Measurements from ENCODE around the gene MTG2. TPM values are rescaled to one million over a fixed set of nuclear protein-coding genes. Genes with fewer than 3 reads are reported as not detected.

MTG2 gene
- total RNA-seq, 1 experiment from 2014 or later, result 33.9 TPM

DNA sequence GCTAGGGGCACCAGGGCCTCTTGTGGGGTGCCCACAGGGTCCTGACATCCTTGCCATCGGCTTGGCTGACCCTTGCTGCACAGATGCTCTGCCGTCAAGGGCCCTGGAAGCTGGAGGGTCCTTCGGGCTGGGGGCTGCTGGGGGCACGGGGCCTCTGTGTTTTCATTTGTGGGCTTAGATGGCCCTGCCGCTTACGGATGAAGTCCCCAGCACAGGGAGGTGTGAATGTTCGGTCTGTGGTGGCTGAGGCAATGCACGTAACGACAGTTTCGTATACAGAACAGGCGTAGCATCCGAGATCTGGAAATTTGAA is 24.8 kb upstream of the MTG2 start:
- no TSS peak for BruUV-seq (replicated peaks)
- H3K4me1 ChIP-seq (ENCODE audit: insufficient read depth, low read length), result peaks cover 34% of the 10 kb centered on the region
- no peak overlapping the region for H2AFZ ChIP-seq (ENCODE audit: low read length)
- H4K20me1 ChIP-seq (ENCODE audit: low read length), result peaks cover 25% of the 10 kb centered on the region
- no peak for TF ChIP-seq EZH2 (IDR thresholded peaks at IDR 0.05; ENCODE audit: low read length, unreplicated experiment)
- TF ChIP-seq, protein P1, sequence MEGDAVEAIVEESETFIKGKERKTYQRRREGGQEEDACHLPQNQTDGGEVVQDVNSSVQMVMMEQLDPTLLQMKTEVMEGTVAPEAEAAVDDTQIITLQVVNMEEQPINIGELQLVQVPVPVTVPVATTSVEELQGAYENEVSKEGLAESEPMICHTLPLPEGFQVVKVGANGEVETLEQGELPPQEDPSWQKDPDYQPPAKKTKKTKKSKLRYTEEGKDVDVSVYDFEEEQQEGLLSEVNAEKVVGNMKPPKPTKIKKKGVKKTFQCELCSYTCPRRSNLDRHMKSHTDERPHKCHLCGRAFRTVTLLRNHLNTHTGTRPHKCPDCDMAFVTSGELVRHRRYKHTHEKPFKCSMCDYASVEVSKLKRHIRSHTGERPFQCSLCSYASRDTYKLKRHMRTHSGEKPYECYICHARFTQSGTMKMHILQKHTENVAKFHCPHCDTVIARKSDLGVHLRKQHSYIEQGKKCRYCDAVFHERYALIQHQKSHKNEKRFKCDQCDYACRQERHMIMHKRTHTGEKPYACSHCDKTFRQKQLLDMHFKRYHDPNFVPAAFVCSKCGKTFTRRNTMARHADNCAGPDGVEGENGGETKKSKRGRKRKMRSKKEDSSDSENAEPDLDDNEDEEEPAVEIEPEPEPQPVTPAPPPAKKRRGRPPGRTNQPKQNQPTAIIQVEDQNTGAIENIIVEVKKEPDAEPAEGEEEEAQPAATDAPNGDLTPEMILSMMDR (conservative IDR thresholded peaks at IDR 0.05; ENCODE audit: low read depth, low read length), result no peak
- no peak for TF ChIP-seq EZH2phosphoT487 (IDR thresholded peaks at IDR 0.05; ENCODE audit: borderline replicate concordance, low read length)
- no peak for DNase-seq
- no peak for ATAC-seq
- H3F3A ChIP-seq (ENCODE audit: low read length, unreplicated experiment), result no peaks in the 10 kb centered on the region
- intact Hi-C loops (cut with micrococcal nuclease), result no loop called here
- ChIA-PET CTCF (no interaction called here), POLR2A (ENCODE audit: unreplicated experiment) (no interaction called here)
- H3K4me2 ChIP-seq (ENCODE audit: low read length), result no peak overlapping the region
- H3K4me3 ChIP-seq (ENCODE audit: low read length), result no peak overlapping the region
- no peaks in the 10 kb centered on the region for H3K9me3 ChIP-seq (ENCODE audit: low read length)
- H3K79me2 ChIP-seq (ENCODE audit: low read length), result peaks cover 60% of the 10 kb centered on the region
- H3K9ac ChIP-seq (ENCODE audit: low read length), result no peak overlapping the region
- peaks cover 19% of the 10 kb centered on the region for H3K36me3 ChIP-seq (ENCODE audit: low read depth, low read length)
- no peaks in the 10 kb centered on the region for H3K9me2 ChIP-seq (replicated peaks; ENCODE audit: low read length)
- H3K27ac ChIP-seq (ENCODE audit: low read length), result no peak overlapping the region
- no peaks in the 10 kb centered on the region for H3K27me3 ChIP-seq (ENCODE audit: low read length)

DNA sequence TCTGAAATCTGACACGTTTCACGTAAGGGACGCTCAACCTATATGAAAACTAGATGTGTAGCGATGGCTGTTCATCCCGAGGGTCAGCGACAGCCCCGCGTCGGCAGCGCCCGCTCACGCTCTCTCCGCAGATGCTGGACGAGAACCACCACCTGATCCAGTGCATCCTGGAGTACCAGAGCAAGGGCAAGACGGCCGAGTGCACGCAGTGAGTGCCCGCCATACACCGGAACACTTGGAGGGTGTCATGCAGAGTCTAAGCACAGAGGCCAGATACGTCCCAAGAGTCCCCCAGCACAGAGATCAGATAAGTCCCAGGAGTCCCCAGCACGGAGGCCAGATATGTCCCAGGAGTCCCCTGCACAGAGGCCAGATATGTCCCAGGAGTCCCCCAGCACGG is 24.3 kb upstream of the MTG2 start:
- Histone ChIP-seq H3F3A (ENCODE audit: low read length, unreplicated experiment) (no peaks in the 10 kb centered on the region), H3K9ac (ENCODE audit: low read length) (no peak overlapping the region), H3K4me1 (ENCODE audit: insufficient read depth, low read length) (peaks cover 34% of the 10 kb centered on the region), H3K4me3 (ENCODE audit: low read length) (no peak overlapping the region), H4K20me1 (ENCODE audit: low read length) (peaks cover 25% of the 10 kb centered on the region), H3K4me2 (ENCODE audit: low read length) (no peak overlapping the region), H3K27ac (ENCODE audit: low read length) (no peak overlapping the region), H3K9me3 (ENCODE audit: low read length) (no peaks in the 10 kb centered on the region), H3K79me2 (ENCODE audit: low read length) (peaks cover 55% of the 10 kb centered on the region), H3K9me2 (replicated peaks; ENCODE audit: low read length) (no peaks in the 10 kb centered on the region), H2AFZ (ENCODE audit: low read length) (no peak overlapping the region), H3K36me3 (ENCODE audit: low read depth, low read length) (peaks cover 18% of the 10 kb centered on the region), H3K27me3 (ENCODE audit: low read length) (no peaks in the 10 kb centered on the region)
- CTCF ChIA-PET, result no interaction called here
- TF ChIP-seq EZH2 (IDR thresholded peaks at IDR 0.05; ENCODE audit: low read length, unreplicated experiment) (no peak), EZH2phosphoT487 (IDR thresholded peaks at IDR 0.05; ENCODE audit: borderline replicate concordance, low read length) (no peak)
- TF ChIP-seq, protein P1 (conservative IDR thresholded peaks at IDR 0.05; ENCODE audit: low read depth, low read length), result no peak
- POLR2A ChIA-PET (ENCODE audit: unreplicated experiment), result no interaction called here
- DNase-seq, result no peak
- ATAC-seq, result no peak
- no TSS peak for BruUV-seq (replicated peaks)
- intact Hi-C loops (cut with micrococcal nuclease), result no loop called here

DNA sequence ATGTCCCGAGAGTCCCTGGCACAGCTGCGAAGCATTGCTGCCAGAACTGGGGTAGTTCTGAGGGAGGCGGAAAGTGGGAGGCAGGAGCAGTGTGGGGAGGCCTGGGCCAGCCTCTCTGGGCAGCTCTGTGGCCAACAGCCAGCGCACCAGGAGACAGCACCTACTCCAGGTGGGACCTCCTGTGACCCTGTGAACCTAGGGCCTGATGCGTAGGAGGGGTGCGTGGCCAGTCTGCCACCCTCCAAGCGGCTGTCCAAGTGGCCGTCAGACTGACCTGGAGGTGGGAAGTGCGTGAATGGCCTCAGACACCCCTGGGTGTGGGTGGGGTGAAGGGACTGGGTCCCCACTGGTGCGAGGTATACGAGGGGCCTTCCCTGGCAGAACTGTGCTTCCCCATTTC is 23.8 kb upstream of the MTG2 start:
- BruUV-seq (replicated peaks), result no TSS peak
- H3K9ac ChIP-seq (ENCODE audit: low read length), result no peak overlapping the region
- ChIA-PET CTCF (no interaction called here), POLR2A (ENCODE audit: unreplicated experiment) (no interaction called here)
- no peak for ATAC-seq
- H3K4me2 ChIP-seq (ENCODE audit: low read length), result 0 out of 2 replicates have a peak overlapping the region, but pooled peaks have one; percentile 63
- no peaks in the 10 kb centered on the region for H3K9me2 ChIP-seq (replicated peaks; ENCODE audit: low read length)
- no peaks in the 10 kb centered on the region for H3F3A ChIP-seq (ENCODE audit: low read length, unreplicated experiment)
- peaks cover 14% of the 10 kb centered on the region for H3K36me3 ChIP-seq (ENCODE audit: low read depth, low read length)
- peaks cover 21% of the 10 kb centered on the region for H4K20me1 ChIP-seq (ENCODE audit: low read length)
- H3K9me3 ChIP-seq (ENCODE audit: low read length), result no peaks in the 10 kb centered on the region
- no peak overlapping the region for H3K27ac ChIP-seq (ENCODE audit: low read length)
- no peak overlapping the region for H3K4me3 ChIP-seq (ENCODE audit: low read length)
- peaks cover 49% of the 10 kb centered on the region for H3K79me2 ChIP-seq (ENCODE audit: low read length)
- DNase-seq, result no peak
- peaks cover 34% of the 10 kb centered on the region for H3K4me1 ChIP-seq (ENCODE audit: insufficient read depth, low read length)
- intact Hi-C loops (cut with micrococcal nuclease), result no loop called here
- TF ChIP-seq EZH2 (IDR thresholded peaks at IDR 0.05; ENCODE audit: low read length, unreplicated experiment), result no peak
- TF ChIP-seq EZH2phosphoT487 (IDR thresholded peaks at IDR 0.05; ENCODE audit: borderline replicate concordance, low read length), result no peak
- TF ChIP-seq, protein P1 (conservative IDR thresholded peaks at IDR 0.05; ENCODE audit: low read depth, low read length), result no peak
- H2AFZ ChIP-seq (ENCODE audit: low read length), result no peak overlapping the region
- no peaks in the 10 kb centered on the region for H3K27me3 ChIP-seq (ENCODE audit: low read length)

Measured in PC-3 (cell line).